ENCODE data around the gene RSBN1. TPM values are rescaled to one million over a fixed set of nuclear protein-coding genes. Genes with fewer than 3 reads are reported as not detected.

The RSBN1 gene
- total RNA-seq, 6 experiments from 2014 or later = 9.0 to 11.5 (median 10.0) TPM

GRCh38 chr1:113850127-113850796 lies 38.0 kb upstream of the RSBN1 start:
- DNase-seq = no peak
- Mint-ChIP-seq H3K27ac (no peak overlapping the region), H3K36me3 (ENCODE audit: low read depth) (peaks cover 21% of the 10 kb centered on the region), H3K27me3 (ENCODE audit: insufficient read depth) (no peaks in the 10 kb centered on the region), H3K4me1 (ENCODE audit: low read depth) (no peaks in the 10 kb centered on the region), H3K4me3 (no peak overlapping the region), H3K9me3 (peaks cover 13% of the 10 kb centered on the region)
- no peak for TF ChIP-seq CTCF (IDR thresholded peaks at IDR 0.05)

- Mint-ChIP-seq H3K9me3 (peaks cover 13% of the 10 kb centered on the region), H3K4me1 (ENCODE audit: low read depth) (no peaks in the 10 kb centered on the region), H3K4me3 (no peak overlapping the region), H3K36me3 (ENCODE audit: low read depth) (peaks cover 21% of the 10 kb centered on the region), H3K27me3 (ENCODE audit: insufficient read depth) (no peaks in the 10 kb centered on the region), H3K27ac (no peak overlapping the region)
- no peak for TF ChIP-seq CTCF (IDR thresholded peaks at IDR 0.05)
- DNase-seq = no peak
Observed at GRCh38 chr1:113849072-113849471, 36.8 kb upstream of the RSBN1 start.

GRCh38 chr1:113846391-113847035 lies 34.2 kb upstream of the RSBN1 start:
- H3K36me3 Mint-ChIP-seq (ENCODE audit: low read depth) = peaks cover 21% of the 10 kb centered on the region
- no peaks in the 10 kb centered on the region for H3K27me3 Mint-ChIP-seq (ENCODE audit: insufficient read depth)
- no peak for DNase-seq
- no peaks in the 10 kb centered on the region for H3K4me1 Mint-ChIP-seq (ENCODE audit: low read depth)
- H3K27ac Mint-ChIP-seq = no peak overlapping the region
- peaks cover 13% of the 10 kb centered on the region for H3K9me3 Mint-ChIP-seq
- no peak for TF ChIP-seq CTCF (IDR thresholded peaks at IDR 0.05)
- H3K4me3 Mint-ChIP-seq = no peak overlapping the region

- Mint-ChIP-seq H3K36me3 (ENCODE audit: low read depth) (peaks cover 4% of the 10 kb centered on the region; the same call in 1 of the 2 replicates), H3K4me1 (ENCODE audit: low read depth) (peaks cover 8% of the 10 kb centered on the region), H3K4me3 (no peak overlapping the region), H3K27ac (no peak overlapping the region), H3K9me3 (no peaks in the 10 kb centered on the region), H3K27me3 (ENCODE audit: insufficient read depth) (no peaks in the 10 kb centered on the region)
- DNase-seq = no peak
- TF ChIP-seq CTCF (IDR thresholded peaks at IDR 0.05) = no peak
Observed at GRCh38 chr1:113836534-113836933, 24.3 kb upstream of the RSBN1 start.

GRCh38 chr1:113835686-113836290 lies 23.5 kb upstream of the RSBN1 start:
- Mint-ChIP-seq H3K4me3 (no peak overlapping the region), H3K36me3 (ENCODE audit: low read depth) (peaks cover 4% of the 10 kb centered on the region; the same call in 1 of the 2 replicates), H3K4me1 (ENCODE audit: low read depth) (peaks cover 15% of the 10 kb centered on the region), H3K27me3 (ENCODE audit: insufficient read depth) (no peaks in the 10 kb centered on the region), H3K27ac (no peak overlapping the region), H3K9me3 (no peaks in the 10 kb centered on the region)
- peak; percentile 51 for DNase-seq
- peak; percentile 90 for TF ChIP-seq CTCF (IDR thresholded peaks at IDR 0.05)

Measured in HFFc6 (cell line).